Panc1 (cell line): Measurements from ENCODE around the gene SPCS2. TPM values are rescaled to one million over a fixed set of nuclear protein-coding genes. Genes with fewer than 3 reads are reported as not detected.

Source experiments
- ATAC-seq: fragments of 200-7000 bp; cut with Tn5 transposase; 2 replicates; pipeline ENCODE4 v1.9.1; 2020; ENCODE audit warnings: mild to moderate bottlenecking, moderate library complexity
- BruUV-seq: library from RNA; stranded (reverse); fragments of 400-500 nt; replicated peaks from 2 replicates; lab custom pipeline; 2021; lab: Mats Ljungman, UMichigan
- CTCF ChIA-PET: fragments of 300-600 bp; sonication (Branson Sonifier 250); formaldehyde crosslinking; loops from one replicate; lab custom pipeline; 2022; ENCODE audit warnings: antibody characterized with exemption; lab: Charles Lee
- POLR2A ChIA-PET: fragments of 300-600 bp; sonication (Branson Sonifier 250); formaldehyde crosslinking; loops from one replicate; lab custom pipeline; 2022; ENCODE audit warnings: antibody characterized with exemption; lab: Charles Lee
- DNase-seq: peaks from one replicate; pipeline ENCODE4 v3.0.0-alpha.2; 2010; ENCODE audit warnings: low read depth, low spot score
- H3K27ac ChIP-seq: 2 replicates; pipeline ENCODE4 v1.5.1; 2011; ENCODE audit warnings: mild to moderate bottlenecking, low read length, inconsistent platforms
- H3K27me3 ChIP-seq: fragments of 200-500 bp; sonication (Bioruptor generic); 2 replicates; pipeline ENCODE4 v1.6.0; 2014; ENCODE audit warnings: low read length, inconsistent platforms; ENCODE audit not compliant: control insufficient read depth, insufficient read depth
- H3K36me3 ChIP-seq: fragments of 200-500 bp; sonication (Bioruptor generic); 2 replicates; pipeline ENCODE4 v1.5.1; 2014; ENCODE audit warnings: inconsistent platforms, mild to moderate bottlenecking, low read length, moderate library complexity; ENCODE audit not compliant: control insufficient read depth, insufficient read depth
- H3K4me1 ChIP-seq: 2 replicates; pipeline ENCODE4 v1.5.1; 2011; ENCODE audit warnings: inconsistent platforms, mild to moderate bottlenecking, low read length, moderate library complexity; ENCODE audit not compliant: control insufficient read depth, insufficient read depth
- H3K4me3 ChIP-seq, 2 experiments: 2 replicates each; pipeline ENCODE4 v1.5.1; 2011 to 2012; ENCODE audit warnings: low read depth in 2 of 2, low read length in 2 of 2, mild to moderate bottlenecking in 2 of 2, inconsistent platforms in 1 of 2, moderate library complexity in 1 of 2
- H3K9me3 ChIP-seq: fragments of 200-500 bp; sonication (Bioruptor generic); 2 replicates; pipeline ENCODE4 v1.5.1; 2014; ENCODE audit warnings: low read depth, mild to moderate bottlenecking, inconsistent platforms, low read length, moderate library complexity; ENCODE audit not compliant: control insufficient read depth, insufficient read depth
- CTCF ChIP-seq: fragments of 450-650 bp; IDR thresholded peaks from 2 replicates; pipeline ENCODE4 v1.5.1; 2017; ENCODE audit warnings: mild to moderate bottlenecking
- POLR2AphosphoS5 ChIP-seq: IDR thresholded peaks from 2 replicates; pipeline ENCODE4 v1.6.1; 2012; ENCODE audit warnings: mild to moderate bottlenecking, low read depth, low read length, moderate library complexity
- SIN3A ChIP-seq: IDR thresholded peaks from 2 replicates; pipeline ENCODE4 v1.6.1; 2012; ENCODE audit warnings: low read depth, mild to moderate bottlenecking, low read length, moderate library complexity, borderline replicate concordance; ENCODE audit not compliant: insufficient read depth
- TCF7L2 ChIP-seq: IDR thresholded peaks from 2 replicates; pipeline ENCODE4 v1.6.1; 2011; ENCODE audit warnings: mild to moderate bottlenecking, low read depth, low read length, inconsistent platforms
- in situ Hi-C: cut with HindIII; loops from 2 replicates; pipeline ENCODE4 v1.10.0; 2016; ENCODE audit warnings: low sequenced_read_pairs, low pct_unique_long_range_greater_than_20kb
- intact Hi-C: fragments of 100-400 bp; cut with micrococcal nuclease; formaldehyde crosslinking; loops from one replicate; pipeline ENCODE4 v1.10.0; 2022; ENCODE audit not compliant: unreplicated experiment
- total RNA-seq: library from RNA; stranded (reverse); gene quantifications from one replicate; pipeline ENCODE4 v1.2.1, GENCODE V29; 2021; ENCODE audit not compliant: unreplicated experiment
- TF ChIP-seq, protein P1 (sequence below), 2 experiments: IDR thresholded peaks; 2 replicates each; pipeline ENCODE4 v1.6.1; 2011 to 2012; ENCODE audit warnings: low read depth in 2 of 2, control low read depth in 1 of 2, low read length in 1 of 2, mild to moderate bottlenecking in 1 of 2, moderate library complexity in 1 of 2; ENCODE audit not compliant: insufficient read depth in 1 of 2

Gene SPCS2
- total RNA-seq, 1 experiment from 2014 or later = 242 TPM

GRCh38 chr11:74951226-74951625, 2.2 kb downstream of the SPCS2 start:
- H3K4me1 ChIP-seq = peaks cover 14% of the 10 kb centered on the region
- intact Hi-C loops = no loop called here
- H3K4me3 ChIP-seq = no peak overlapping the region
- TF ChIP-seq SIN3A (no peak), CTCF (no peak), TCF7L2 (no peak), POLR2AphosphoS5 (no peak)
- TF ChIP-seq, protein P1, sequence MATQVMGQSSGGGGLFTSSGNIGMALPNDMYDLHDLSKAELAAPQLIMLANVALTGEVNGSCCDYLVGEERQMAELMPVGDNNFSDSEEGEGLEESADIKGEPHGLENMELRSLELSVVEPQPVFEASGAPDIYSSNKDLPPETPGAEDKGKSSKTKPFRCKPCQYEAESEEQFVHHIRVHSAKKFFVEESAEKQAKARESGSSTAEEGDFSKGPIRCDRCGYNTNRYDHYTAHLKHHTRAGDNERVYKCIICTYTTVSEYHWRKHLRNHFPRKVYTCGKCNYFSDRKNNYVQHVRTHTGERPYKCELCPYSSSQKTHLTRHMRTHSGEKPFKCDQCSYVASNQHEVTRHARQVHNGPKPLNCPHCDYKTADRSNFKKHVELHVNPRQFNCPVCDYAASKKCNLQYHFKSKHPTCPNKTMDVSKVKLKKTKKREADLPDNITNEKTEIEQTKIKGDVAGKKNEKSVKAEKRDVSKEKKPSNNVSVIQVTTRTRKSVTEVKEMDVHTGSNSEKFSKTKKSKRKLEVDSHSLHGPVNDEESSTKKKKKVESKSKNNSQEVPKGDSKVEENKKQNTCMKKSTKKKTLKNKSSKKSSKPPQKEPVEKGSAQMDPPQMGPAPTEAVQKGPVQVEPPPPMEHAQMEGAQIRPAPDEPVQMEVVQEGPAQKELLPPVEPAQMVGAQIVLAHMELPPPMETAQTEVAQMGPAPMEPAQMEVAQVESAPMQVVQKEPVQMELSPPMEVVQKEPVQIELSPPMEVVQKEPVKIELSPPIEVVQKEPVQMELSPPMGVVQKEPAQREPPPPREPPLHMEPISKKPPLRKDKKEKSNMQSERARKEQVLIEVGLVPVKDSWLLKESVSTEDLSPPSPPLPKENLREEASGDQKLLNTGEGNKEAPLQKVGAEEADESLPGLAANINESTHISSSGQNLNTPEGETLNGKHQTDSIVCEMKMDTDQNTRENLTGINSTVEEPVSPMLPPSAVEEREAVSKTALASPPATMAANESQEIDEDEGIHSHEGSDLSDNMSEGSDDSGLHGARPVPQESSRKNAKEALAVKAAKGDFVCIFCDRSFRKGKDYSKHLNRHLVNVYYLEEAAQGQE (IDR thresholded peaks at IDR 0.05; ENCODE audit: insufficient read depth in 1 of 2, low read depth in 2 of 2, low read length in 1 of 2) = no peak
- H3K36me3 ChIP-seq = peaks cover 6% of the 10 kb centered on the region; the same call in 1 of the 2 replicates
- H3K27ac ChIP-seq = no peak overlapping the region
- in situ Hi-C loops = no loop called here
- ATAC-seq (no peak), DNase-seq (no peak)
- POLR2A ChIA-PET = no interaction called here
- H3K9me3 ChIP-seq = no peaks in the 10 kb centered on the region
- CTCF ChIA-PET = interaction anchor here (0.6 kb wide), 1 partner anchor 22 kb away, joined by 6 read pairs; no protein-coding TSS in a partner anchor
- BruUV-seq = no TSS peak
- H3K27me3 ChIP-seq = no peaks in the 10 kb centered on the region

GRCh38 chr11:74952752-74953151, 3.7 kb downstream of the SPCS2 start:
- CTCF ChIA-PET = no interaction called here
- Histone ChIP-seq H3K4me3 (no peak overlapping the region), H3K9me3 (no peaks in the 10 kb centered on the region), H3K4me1 (peaks cover 14% of the 10 kb centered on the region), H3K27me3 (no peaks in the 10 kb centered on the region), H3K36me3 (peaks cover 6% of the 10 kb centered on the region; the same call in 1 of the 2 replicates), H3K27ac (no peak overlapping the region)
- intact Hi-C loops = no loop called here
- POLR2A ChIA-PET = no interaction called here
- in situ Hi-C loops = no loop called here
- BruUV-seq = no TSS peak
- TF ChIP-seq POLR2AphosphoS5 (no peak), CTCF (no peak), SIN3A (no peak), TCF7L2 (no peak)
- TF ChIP-seq, protein P1 (IDR thresholded peaks at IDR 0.05; ENCODE audit: insufficient read depth in 1 of 2, low read depth in 2 of 2, low read length in 1 of 2) = no peak
- ATAC-seq (no peak), DNase-seq (no peak)
